Measurements from ENCODE around the gene CALD1.

CALD1 gene

DNA sequence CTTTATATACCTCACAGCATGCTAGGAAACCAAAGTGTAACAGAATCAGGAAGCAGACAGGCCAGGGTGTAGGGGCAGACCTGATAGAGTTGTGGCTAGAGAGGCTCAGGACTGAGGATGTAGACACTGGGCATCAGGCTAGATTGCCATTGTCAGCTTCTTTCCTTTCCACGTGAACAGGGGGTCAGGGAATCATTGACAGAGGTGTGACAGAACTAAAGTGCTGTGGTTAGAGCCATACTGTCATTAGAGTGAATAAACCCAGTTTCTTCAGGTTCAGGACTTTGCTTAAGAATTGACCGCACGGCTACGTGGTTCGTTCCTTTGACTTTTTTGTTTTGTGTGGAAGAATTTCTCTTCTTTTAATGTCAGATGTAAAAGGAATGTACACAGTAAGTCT, 90.7 kb downstream of the CALD1 start:
- no peak for DNase-seq (ENCODE audit: low spot score in 2 of 2)
- no peak for ATAC-seq (replicated peaks; ENCODE audit: extremely low read depth, poor library complexity, severe bottlenecking)
- H3K4me3 Mint-ChIP-seq, result no peak overlapping the region
- peaks cover 27% of the 10 kb centered on the region for H3K27me3 Mint-ChIP-seq
- H3K9me3 Mint-ChIP-seq, result no peaks in the 10 kb centered on the region
- no peak overlapping the region for H3K27ac Mint-ChIP-seq (ENCODE audit: low read depth)
- H3K4me1 Mint-ChIP-seq, result peaks cover 4% of the 10 kb centered on the region
- H3K36me3 Mint-ChIP-seq (ENCODE audit: insufficient read depth), result no peaks in the 10 kb centered on the region

DNA sequence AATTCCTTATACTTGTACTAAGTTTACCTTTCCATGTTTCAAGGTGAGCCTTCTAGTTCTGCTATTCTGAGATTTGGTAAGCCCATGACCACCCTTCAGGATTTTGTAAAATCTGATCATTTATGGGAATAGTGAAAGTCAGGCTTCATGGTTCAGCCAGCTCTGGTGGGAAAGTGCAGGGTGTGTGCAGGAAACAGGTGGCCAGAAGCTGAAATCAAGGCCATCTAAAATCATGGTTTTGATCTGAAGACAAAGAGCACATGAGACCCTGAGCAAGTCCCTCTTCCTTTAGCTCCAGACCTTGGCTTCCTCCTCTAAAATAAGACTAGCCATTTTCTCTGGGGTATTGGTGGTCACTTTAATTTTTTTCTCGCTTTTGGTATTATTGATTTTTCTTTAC, 91.3 kb downstream of the CALD1 start:
- no peak for DNase-seq (ENCODE audit: low spot score in 2 of 2)

DNA sequence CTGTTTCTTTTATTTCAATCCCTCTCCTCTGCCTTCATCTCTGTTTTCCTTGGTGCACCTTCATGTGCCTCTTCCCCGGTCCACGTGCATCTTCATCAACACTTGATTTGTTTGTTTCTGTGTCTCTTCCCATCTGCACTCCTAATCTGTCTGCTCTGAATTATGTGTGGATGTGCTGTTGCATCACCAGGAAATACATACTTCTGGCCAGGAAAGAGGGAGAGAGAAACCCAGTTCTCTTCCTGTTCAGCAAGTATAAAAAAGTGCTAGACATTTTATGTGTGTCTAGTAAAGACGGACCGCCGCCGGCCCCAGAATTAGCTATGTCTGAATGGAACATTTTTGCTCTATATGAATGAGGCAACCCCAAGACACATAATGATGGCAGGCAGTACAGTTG, 93.8 kb downstream of the CALD1 start:
- Mint-ChIP-seq H3K9me3 (no peaks in the 10 kb centered on the region), H3K36me3 (ENCODE audit: insufficient read depth) (no peaks in the 10 kb centered on the region), H3K4me3 (no peak overlapping the region), H3K27me3 (peaks cover 40% of the 10 kb centered on the region), H3K4me1 (no peaks in the 10 kb centered on the region), H3K27ac (ENCODE audit: low read depth) (no peak overlapping the region)
- ATAC-seq (replicated peaks; ENCODE audit: extremely low read depth, poor library complexity, severe bottlenecking), result no peak
- no peak for DNase-seq (ENCODE audit: low spot score in 2 of 2)

More for the DNA sequence above, 91.3 kb downstream of the CALD1 start:
- no peaks in the 10 kb centered on the region for H3K9me3 Mint-ChIP-seq
- H3K27me3 Mint-ChIP-seq, result peaks cover 31% of the 10 kb centered on the region
- no peak overlapping the region for H3K4me3 Mint-ChIP-seq
- H3K27ac Mint-ChIP-seq (ENCODE audit: low read depth), result no peak overlapping the region
- no peak for ATAC-seq (replicated peaks; ENCODE audit: extremely low read depth, poor library complexity, severe bottlenecking)
- H3K36me3 Mint-ChIP-seq (ENCODE audit: insufficient read depth), result no peaks in the 10 kb centered on the region
- no peaks in the 10 kb centered on the region for H3K4me1 Mint-ChIP-seq

DNA sequence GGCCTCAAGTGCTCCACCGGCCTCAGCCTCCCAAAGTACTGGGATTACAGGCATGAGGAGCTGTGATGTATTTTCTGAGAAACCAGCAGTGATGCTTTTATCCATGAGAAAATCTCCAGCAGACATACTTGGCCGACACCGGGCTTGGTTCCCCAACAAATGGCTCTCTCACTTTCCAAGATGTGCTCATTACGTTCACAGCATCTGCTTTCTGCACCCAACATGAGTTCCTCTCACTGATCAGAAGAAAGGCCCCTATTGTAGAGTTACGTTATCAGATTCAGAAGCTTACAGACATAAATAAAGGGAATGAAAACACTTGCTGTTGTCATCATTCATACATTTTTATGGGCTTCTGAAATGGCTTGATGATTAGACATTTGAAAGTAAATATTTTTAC, 95.0 kb downstream of the CALD1 start:
- no peaks in the 10 kb centered on the region for H3K9me3 Mint-ChIP-seq
- no peak overlapping the region for H3K4me3 Mint-ChIP-seq
- no peak for ATAC-seq (replicated peaks; ENCODE audit: extremely low read depth, poor library complexity, severe bottlenecking)
- H3K27ac Mint-ChIP-seq (ENCODE audit: low read depth), result no peak overlapping the region
- H3K36me3 Mint-ChIP-seq (ENCODE audit: insufficient read depth), result no peaks in the 10 kb centered on the region
- H3K27me3 Mint-ChIP-seq, result peaks cover 40% of the 10 kb centered on the region
- no peaks in the 10 kb centered on the region for H3K4me1 Mint-ChIP-seq
- DNase-seq (ENCODE audit: low spot score in 2 of 2), result no peak

DNA sequence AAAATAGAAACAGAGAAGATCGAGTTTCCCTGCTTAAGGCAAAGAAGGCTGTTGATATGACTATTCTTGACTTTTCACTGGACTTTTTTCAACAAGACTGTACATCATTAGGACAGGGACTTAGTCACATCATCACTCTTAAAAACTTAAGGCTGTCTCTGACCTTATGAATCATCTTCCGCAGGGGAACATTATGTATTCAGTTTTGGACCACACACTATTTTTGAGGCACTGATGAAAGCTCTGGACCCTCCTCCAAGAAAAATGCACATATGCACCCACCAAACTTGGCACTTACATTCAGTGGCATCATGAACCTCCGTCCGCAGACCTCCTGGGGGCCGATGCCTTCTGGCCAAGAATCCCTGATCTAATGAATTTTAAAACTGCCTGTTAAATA, 96.4 kb downstream of the CALD1 start:
- H3K27ac Mint-ChIP-seq (ENCODE audit: low read depth), result no peak overlapping the region
- no peak overlapping the region for H3K4me3 Mint-ChIP-seq
- no peaks in the 10 kb centered on the region for H3K4me1 Mint-ChIP-seq
- DNase-seq (ENCODE audit: low spot score in 2 of 2) (no peak), ATAC-seq (replicated peaks; ENCODE audit: extremely low read depth, poor library complexity, severe bottlenecking) (no peak)
- no peaks in the 10 kb centered on the region for H3K9me3 Mint-ChIP-seq
- H3K36me3 Mint-ChIP-seq (ENCODE audit: insufficient read depth), result no peaks in the 10 kb centered on the region
- peaks cover 40% of the 10 kb centered on the region for H3K27me3 Mint-ChIP-seq

DNA sequence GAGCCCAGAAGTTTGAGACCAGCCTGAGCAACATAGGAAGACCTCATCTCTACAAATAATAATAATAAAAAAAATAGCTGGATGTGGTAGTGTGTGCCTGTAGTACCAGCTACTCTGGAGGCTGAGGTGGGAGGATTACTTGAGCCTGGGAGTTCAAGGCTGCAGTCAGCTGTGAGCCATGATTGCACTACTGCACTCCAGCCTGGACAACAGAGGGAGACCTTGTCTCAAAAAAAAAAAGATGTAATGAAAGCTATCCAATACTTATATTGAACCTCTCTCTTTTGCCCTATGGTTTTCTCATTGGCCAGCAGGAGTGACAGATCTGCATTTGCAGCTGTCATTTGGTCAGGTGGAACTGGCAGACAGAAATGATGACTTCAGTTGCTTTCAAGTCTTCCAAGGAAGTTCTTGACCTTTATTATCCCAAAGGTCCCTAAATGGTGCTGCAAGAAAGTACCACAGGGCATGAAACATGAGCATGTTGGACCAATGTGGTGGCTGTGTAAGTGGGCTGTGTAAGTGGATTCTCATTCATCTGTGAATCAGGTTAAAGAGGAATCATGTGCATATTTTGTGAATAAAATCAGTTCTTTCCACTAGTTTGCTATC, 99.4 kb downstream of the CALD1 start:
- H3K9me3 Mint-ChIP-seq, result no peaks in the 10 kb centered on the region
- peaks cover 33% of the 10 kb centered on the region for H3K27me3 Mint-ChIP-seq

DNA sequence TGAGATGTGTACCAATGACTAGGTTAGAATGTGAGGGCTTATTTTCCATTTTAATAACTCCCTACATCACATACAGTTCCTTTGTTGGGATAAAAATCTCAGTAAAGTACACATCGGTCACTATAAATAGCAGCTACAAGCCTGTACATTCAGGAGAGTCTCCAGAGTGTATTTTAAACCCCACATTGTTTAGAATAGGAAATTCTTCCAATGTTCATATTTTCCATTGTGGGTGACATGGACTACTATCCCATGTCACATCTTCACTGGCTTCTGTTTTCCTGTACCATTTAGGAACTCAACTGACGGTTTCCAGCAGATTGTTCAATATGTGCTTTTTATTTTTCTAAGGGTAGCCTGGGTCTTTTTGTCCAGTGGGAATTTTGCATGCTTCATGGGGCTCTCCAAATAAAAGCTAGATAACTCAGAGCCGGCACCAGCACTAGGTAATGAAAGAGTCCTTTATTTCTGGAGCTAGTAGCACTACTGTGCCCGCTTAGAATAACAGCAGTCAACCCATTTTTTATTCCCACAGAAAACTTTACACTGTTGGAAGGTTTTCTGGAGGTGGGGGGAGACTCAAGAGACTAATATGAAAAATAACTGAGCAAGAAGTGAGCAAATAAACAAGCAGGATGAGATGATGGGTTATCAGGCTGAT, 100.5 kb downstream of the CALD1 start:
- H3K9me3 Mint-ChIP-seq, result no peaks in the 10 kb centered on the region
- ATAC-seq (replicated peaks; ENCODE audit: extremely low read depth, poor library complexity, severe bottlenecking) (no peak), DNase-seq (ENCODE audit: low spot score in 2 of 2) (no peak)
- H3K27ac Mint-ChIP-seq (ENCODE audit: low read depth), result no peak overlapping the region
- no peak overlapping the region for H3K4me3 Mint-ChIP-seq
- H3K36me3 Mint-ChIP-seq (ENCODE audit: insufficient read depth), result no peaks in the 10 kb centered on the region
- no peaks in the 10 kb centered on the region for H3K4me1 Mint-ChIP-seq
- H3K27me3 Mint-ChIP-seq, result peaks cover 26% of the 10 kb centered on the region

More for the DNA sequence above, 99.4 kb downstream of the CALD1 start:
- Mint-ChIP-seq H3K27ac (ENCODE audit: low read depth) (no peak overlapping the region), H3K4me3 (no peak overlapping the region), H3K4me1 (no peaks in the 10 kb centered on the region), H3K36me3 (ENCODE audit: insufficient read depth) (no peaks in the 10 kb centered on the region)
- ATAC-seq (replicated peaks; ENCODE audit: extremely low read depth, poor library complexity, severe bottlenecking), result no peak
- DNase-seq (ENCODE audit: low spot score in 2 of 2), result no peak

DNA sequence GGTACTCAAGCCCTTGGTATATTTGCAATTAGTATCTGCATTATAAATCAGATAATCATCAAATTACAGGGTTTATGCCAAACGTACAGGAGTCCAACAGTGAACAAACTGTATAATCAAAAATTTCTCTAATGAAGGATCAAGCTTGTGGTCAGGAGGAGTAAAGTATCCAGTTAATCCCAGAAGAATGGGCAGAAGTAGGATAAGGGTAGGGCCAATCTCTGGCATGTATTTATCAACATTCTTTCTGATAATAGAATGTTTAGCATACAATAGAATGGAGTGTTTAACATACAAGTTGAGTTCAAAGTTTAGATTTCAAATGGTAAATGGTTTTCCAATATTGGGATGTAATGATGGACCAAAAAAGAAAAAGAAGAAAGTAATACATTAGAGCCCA, 103.0 kb downstream of the CALD1 start:
- Mint-ChIP-seq H3K4me1 (no peaks in the 10 kb centered on the region), H3K4me3 (no peak overlapping the region), H3K27ac (ENCODE audit: low read depth) (no peak overlapping the region), H3K27me3 (peaks cover 13% of the 10 kb centered on the region), H3K9me3 (no peaks in the 10 kb centered on the region), H3K36me3 (ENCODE audit: insufficient read depth) (no peaks in the 10 kb centered on the region)
- no peak for ATAC-seq (replicated peaks; ENCODE audit: extremely low read depth, poor library complexity, severe bottlenecking)
- DNase-seq (ENCODE audit: low spot score in 2 of 2), result no peak

DNA sequence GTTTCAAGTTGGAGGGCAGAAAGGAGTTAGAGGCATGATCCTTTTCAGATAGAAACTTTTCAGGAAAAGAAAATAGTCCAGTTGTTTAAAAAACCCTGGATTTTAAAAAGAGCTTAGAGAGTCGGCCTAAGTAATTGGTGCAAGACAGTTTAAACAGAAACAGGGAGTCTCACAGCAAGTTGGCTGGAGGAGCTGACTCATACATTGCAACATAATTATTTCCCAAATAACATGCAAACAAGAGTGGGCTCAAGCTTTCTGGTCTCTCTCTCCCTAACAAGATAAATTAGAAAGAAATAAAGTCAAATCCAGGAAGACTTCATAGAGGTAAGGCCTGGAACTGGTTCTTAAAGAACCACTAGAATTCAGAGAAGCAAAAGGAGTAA, 106.5 kb downstream of the CALD1 start:
- H3K27me3 Mint-ChIP-seq, result peaks cover 13% of the 10 kb centered on the region
- no peaks in the 10 kb centered on the region for H3K9me3 Mint-ChIP-seq
- H3K4me1 Mint-ChIP-seq, result no peaks in the 10 kb centered on the region
- DNase-seq (ENCODE audit: low spot score in 2 of 2), result no peak
- no peak overlapping the region for H3K4me3 Mint-ChIP-seq
- ATAC-seq (replicated peaks; ENCODE audit: extremely low read depth, poor library complexity, severe bottlenecking), result no peak
- H3K27ac Mint-ChIP-seq (ENCODE audit: low read depth), result no peak overlapping the region
- H3K36me3 Mint-ChIP-seq (ENCODE audit: insufficient read depth), result no peaks in the 10 kb centered on the region

DNA sequence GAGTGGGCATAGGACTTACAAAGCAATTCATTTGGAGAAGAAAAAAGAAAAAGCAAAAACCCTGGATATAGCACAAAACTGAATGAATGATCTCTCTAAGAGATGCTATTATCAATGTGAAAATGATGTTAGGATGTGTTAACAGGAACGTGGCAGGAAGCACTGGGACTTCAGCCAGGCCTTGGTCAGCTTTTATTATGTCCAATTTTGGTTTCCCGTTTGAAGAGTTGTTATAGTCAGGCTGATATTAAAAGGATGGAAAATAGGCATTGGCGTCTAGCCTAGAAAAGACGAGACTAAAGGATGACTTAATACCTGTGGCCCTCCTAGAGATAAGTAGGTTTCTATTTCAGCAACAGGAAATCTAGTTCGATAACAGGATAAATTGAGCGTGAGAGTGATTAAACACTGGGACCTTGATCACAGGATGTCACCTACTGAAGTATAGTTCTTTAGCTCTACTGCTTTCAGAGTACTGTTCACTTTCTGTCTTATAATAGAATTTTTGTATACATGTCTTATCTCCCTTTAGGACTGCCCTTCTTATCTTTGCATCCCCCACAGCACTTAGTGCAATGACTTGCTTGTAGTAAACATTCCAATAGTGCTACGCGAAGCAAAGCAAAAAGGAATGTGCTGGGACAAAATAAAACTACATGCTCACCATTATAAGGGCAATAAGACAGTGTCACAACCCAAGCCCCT, 107.1 kb downstream of the CALD1 start:
- Mint-ChIP-seq H3K27ac (ENCODE audit: low read depth) (no peak overlapping the region), H3K36me3 (ENCODE audit: insufficient read depth) (no peaks in the 10 kb centered on the region), H3K4me3 (no peak overlapping the region), H3K27me3 (peaks cover 13% of the 10 kb centered on the region), H3K4me1 (no peaks in the 10 kb centered on the region), H3K9me3 (no peaks in the 10 kb centered on the region)
- DNase-seq (ENCODE audit: low spot score in 2 of 2), result no peak
- no peak for ATAC-seq (replicated peaks; ENCODE audit: extremely low read depth, poor library complexity, severe bottlenecking)

DNA sequence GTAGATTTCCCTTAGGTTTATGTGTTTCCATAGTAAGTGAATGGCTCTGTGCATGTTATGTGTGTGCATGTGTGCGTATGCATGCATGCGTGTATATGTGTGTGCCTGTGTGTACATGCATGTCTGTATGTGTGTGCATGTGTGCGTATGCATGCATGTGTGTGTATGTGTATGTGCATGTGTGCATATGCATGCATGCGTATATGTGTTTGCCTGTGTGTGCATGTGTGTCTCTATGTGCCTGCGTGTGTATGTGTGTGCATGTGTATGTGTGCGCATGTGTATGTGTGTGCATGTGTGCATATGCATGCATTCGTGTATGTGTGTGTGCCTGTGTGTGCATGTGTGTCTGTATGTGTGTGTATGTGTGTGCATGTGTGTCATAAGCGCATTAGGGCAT, 108.1 kb downstream of the CALD1 start:
- Mint-ChIP-seq H3K9me3 (no peaks in the 10 kb centered on the region), H3K4me1 (no peaks in the 10 kb centered on the region), H3K36me3 (ENCODE audit: insufficient read depth) (no peaks in the 10 kb centered on the region), H3K27me3 (peaks cover 8% of the 10 kb centered on the region), H3K4me3 (no peak overlapping the region), H3K27ac (ENCODE audit: low read depth) (no peak overlapping the region)
- ATAC-seq (replicated peaks; ENCODE audit: extremely low read depth, poor library complexity, severe bottlenecking) (no peak), DNase-seq (ENCODE audit: low spot score in 2 of 2) (no peak)

DNA sequence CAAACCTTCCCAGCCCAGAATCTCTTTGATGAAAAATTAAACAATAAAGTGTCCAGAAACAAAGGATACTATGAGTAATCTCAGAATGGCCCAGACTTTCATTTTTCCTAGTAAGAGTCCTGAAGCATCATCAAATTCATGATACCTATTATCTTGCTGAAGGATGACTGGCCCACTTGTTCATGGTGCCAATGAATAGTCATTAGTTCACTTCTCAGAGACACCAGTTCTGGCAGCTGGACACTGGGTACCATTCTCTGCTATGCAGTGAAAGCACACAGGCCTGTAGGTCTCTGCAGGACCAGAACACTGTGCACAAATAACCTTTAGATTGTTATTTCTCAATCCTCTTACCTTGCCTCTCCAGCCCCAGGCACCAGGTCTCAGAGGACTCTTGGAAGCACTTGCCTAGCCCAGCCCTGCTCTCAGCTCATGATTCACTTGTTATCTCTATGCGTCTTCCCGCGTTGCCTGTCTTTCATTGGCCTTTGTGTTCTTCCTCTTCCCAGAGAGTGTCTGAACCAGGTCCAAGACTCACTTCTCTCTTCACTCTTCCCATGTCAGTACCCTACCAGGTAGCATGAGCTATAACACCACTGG, 108.8 kb downstream of the CALD1 start:
- H3K4me1 Mint-ChIP-seq, result no peaks in the 10 kb centered on the region
- no peak for ATAC-seq (replicated peaks; ENCODE audit: extremely low read depth, poor library complexity, severe bottlenecking)
- no peak for DNase-seq (ENCODE audit: low spot score in 2 of 2)
- no peak overlapping the region for H3K4me3 Mint-ChIP-seq
- H3K9me3 Mint-ChIP-seq, result no peaks in the 10 kb centered on the region
- peaks cover 13% of the 10 kb centered on the region for H3K27me3 Mint-ChIP-seq
- H3K36me3 Mint-ChIP-seq (ENCODE audit: insufficient read depth), result no peaks in the 10 kb centered on the region
- H3K27ac Mint-ChIP-seq (ENCODE audit: low read depth), result no peak overlapping the region

All from central memory CD8-positive, alpha-beta T cell (primary cell).